IPS DF 6.9 (cell line): ENCODE measurements around the gene SEPTIN14.
"Not testable (repeated sequence)": the region's sequence is repeated elsewhere in the genome, so short reads cannot be mapped to it uniquely, and the experiment has no call there.

Experiments used
- DNase-seq: peaks from one replicate; pipeline ENCODE4 v3.0.0-alpha.2; 2013; ENCODE audit warnings: low read depth, low spot score
- H3K27ac ChIP-seq: one replicate; pipeline ENCODE4 v1.5.1; 2013; ENCODE audit warnings: low read length, control low read depth
- H3K27me3 ChIP-seq: 2 replicates; pipeline ENCODE4 v1.6.1; 2013; ENCODE audit warnings: mild to moderate bottlenecking, low read length; ENCODE audit not compliant: control insufficient read depth, insufficient read depth
- H3K36me3 ChIP-seq: 2 replicates; pipeline ENCODE4 v1.6.1; 2013; ENCODE audit warnings: low read length; ENCODE audit not compliant: control insufficient read depth, insufficient read depth
- H3K4me1 ChIP-seq: 2 replicates; pipeline ENCODE4 v1.6.1; 2013; ENCODE audit warnings: low read length; ENCODE audit not compliant: control insufficient read depth, insufficient read depth
- H3K4me3 ChIP-seq: 2 replicates; pipeline ENCODE4 v1.5.1; 2013; ENCODE audit warnings: mild to moderate bottlenecking, low read length
- H3K9me3 ChIP-seq: 2 replicates; pipeline ENCODE4 v1.6.1; 2013; ENCODE audit warnings: low read length, inconsistent platforms; ENCODE audit not compliant: control insufficient read depth, insufficient read depth
- WGBS: extraction: QIAGEN DNeasy Blood & Tissue Kit; methylation state at CpG from one replicate; pipeline ENCODE4 v1.1.7; 2013; ENCODE audit warnings: mixed read lengths, missing lambda C conversion rate; ENCODE audit not compliant: insufficient read length, insufficient coverage; 5-methylcytosine and 5-hydroxymethylcytosine counted together

The SEPTIN14 gene

DNA sequence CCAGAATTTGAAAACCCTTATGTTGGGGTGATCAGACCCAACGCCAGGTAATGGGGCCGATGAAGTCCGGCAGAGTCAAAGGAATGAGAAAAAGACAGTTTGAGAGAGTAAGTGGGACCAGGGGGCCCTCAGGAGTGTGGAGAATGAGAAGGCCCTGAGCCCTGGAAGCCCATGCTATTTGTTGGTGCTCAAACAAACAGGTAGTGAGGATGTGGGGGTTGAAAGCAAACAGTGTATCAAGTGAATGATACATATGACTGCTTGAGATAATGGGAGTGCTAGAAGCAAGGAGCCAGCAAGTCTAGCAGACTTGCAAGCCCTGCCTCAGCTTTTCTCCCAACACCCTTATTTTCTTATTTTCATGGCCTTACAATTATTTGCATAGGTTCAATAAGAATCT lies 11.2 kb upstream of the SEPTIN14 start:
- no CpG with 5 or more reads among the region's 3 CpGs for WGBS
- Histone ChIP-seq H3K4me1 (no peaks in the 10 kb centered on the region), H3K27me3 (no peaks in the 10 kb centered on the region), H3K36me3 (no peaks in the 10 kb centered on the region), H3K4me3 (no peak overlapping the region), H3K27ac (no peak overlapping the region), H3K9me3 (0 out of 2 replicates have a peak, but pooled peaks cover 2% of the 10 kb centered on the region)
- no peak for DNase-seq

- Histone ChIP-seq H3K27me3 (no peaks in the 10 kb centered on the region), H3K4me3 (no peak overlapping the region), H3K4me1 (no peaks in the 10 kb centered on the region), H3K9me3 (0 out of 2 replicates have a peak, but pooled peaks cover 2% of the 10 kb centered on the region), H3K36me3 (no peaks in the 10 kb centered on the region), H3K27ac (no peak overlapping the region)
- no peak for DNase-seq
- no CpG with 5 or more reads among the region's 8 CpGs for WGBS
These were observed 9.5 kb upstream of the SEPTIN14 start for GRCh38 chr7:55871932-55872485.

GRCh38 chr7:55868989-55869388 lies 6.4 kb upstream of the SEPTIN14 start:
- not testable (repeated sequence) for H3K27me3 ChIP-seq, H3K27ac ChIP-seq, H3K9me3 ChIP-seq, H3K36me3 ChIP-seq, H3K4me3 ChIP-seq, H3K4me1 ChIP-seq, DNase-seq
- no CpG with 5 or more reads among the region's 7 CpGs for WGBS

DNA sequence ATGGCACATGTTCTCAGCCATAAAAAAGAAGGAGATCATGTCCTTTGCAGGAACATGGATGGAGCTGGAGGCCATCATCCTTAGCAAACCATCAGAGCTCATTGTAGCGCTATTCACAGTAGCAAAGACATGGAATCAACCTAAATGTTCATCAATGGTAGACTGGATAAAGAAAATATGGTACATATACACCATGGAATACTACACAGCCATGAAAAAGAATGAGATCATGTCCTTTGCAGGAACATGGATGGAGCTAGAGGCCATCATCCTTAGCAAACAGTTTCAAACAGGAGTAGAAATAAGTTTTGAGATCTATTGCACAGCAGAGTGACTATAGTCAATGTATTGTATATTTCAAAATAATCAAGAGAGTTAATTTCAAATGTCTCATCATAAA lies 17.4 kb downstream of the SEPTIN14 start:
- H3K36me3 ChIP-seq, H3K9me3 ChIP-seq, DNase-seq, H3K27me3 ChIP-seq, H3K4me3 ChIP-seq, H3K4me1 ChIP-seq, H3K27ac ChIP-seq: not testable (repeated sequence)
- WGBS: no CpG with 5 or more reads among the region's 1 CpG

DNA sequence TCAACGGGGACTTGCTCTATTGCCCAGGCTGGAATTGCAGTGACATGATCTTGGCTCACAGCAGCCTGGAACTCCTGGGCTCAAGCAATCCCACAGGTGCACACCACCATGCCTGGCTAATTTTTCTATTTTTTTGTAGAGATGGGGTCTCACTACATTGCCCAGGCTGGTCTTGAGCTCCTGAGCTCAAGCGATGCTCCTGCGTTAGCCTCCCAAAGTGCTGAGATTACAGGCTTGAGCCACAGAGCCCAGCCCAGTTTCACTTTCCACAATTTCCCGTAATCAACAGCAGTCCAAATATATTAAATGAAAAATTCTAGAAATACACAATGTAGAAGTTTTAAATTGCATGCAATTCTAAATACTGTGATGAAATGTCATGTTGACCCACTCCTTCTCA lies 24.0 kb downstream of the SEPTIN14 start:
- WGBS: 100% methylated on average over 1 of the region's 4 CpGs
- no peak overlapping the region for H3K4me3 ChIP-seq

GRCh38 chr7:55827577-55827976 lies 35.0 kb downstream of the SEPTIN14 start:
- WGBS: no CpG with 5 or more reads among the region's 1 CpG
- H3K9me3 ChIP-seq: no peaks in the 10 kb centered on the region; the same call in 1 of the 2 replicates

More for the DNA sequence above, 24.0 kb downstream of the SEPTIN14 start:
- Histone ChIP-seq H3K27ac (no peak overlapping the region), H3K27me3 (no peaks in the 10 kb centered on the region), H3K4me1 (no peaks in the 10 kb centered on the region), H3K9me3 (no peaks in the 10 kb centered on the region; the same call in 1 of the 2 replicates), H3K36me3 (no peaks in the 10 kb centered on the region)
- DNase-seq: no peak

DNA sequence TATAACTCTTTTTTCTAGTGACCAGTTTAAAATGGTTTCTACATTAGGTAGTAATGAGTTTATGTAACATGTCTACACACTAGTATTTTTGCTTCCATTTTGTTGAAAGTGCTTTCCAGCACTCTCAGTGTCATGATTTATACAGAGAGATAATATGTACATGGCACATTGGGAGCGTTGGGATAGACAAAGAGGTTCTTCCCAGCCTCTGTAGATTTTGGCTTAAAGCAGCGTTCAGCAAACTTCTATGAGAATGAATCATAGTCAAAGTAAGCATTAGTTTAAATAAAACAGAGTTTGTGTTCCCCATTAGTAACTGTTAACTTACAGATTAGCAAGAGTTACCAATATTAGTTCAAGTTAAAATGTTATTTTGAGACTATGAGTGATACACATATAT lies 43.9 kb downstream of the SEPTIN14 start:
- no peaks in the 10 kb centered on the region for H3K36me3 ChIP-seq
- no CpG with 5 or more reads among the region's 2 CpGs for WGBS
- H3K9me3 ChIP-seq: peaks cover 3% of the 10 kb centered on the region
- no peak overlapping the region for H3K4me3 ChIP-seq
- H3K27ac ChIP-seq: no peak overlapping the region
- H3K27me3 ChIP-seq: no peaks in the 10 kb centered on the region
- no peak for DNase-seq
- no peaks in the 10 kb centered on the region for H3K4me1 ChIP-seq

More at GRCh38 chr7:55827577-55827976, 35.0 kb downstream of the SEPTIN14 start:
- Histone ChIP-seq H3K27me3 (no peaks in the 10 kb centered on the region), H3K4me3 (no peak overlapping the region), H3K4me1 (no peaks in the 10 kb centered on the region), H3K36me3 (no peaks in the 10 kb centered on the region), H3K27ac (no peak overlapping the region)
- no peak for DNase-seq

GRCh38 chr7:55797260-55797659 lies 65.3 kb downstream of the SEPTIN14 start:
- H3K9me3 ChIP-seq, H3K4me3 ChIP-seq, DNase-seq, H3K4me1 ChIP-seq, H3K27me3 ChIP-seq, H3K27ac ChIP-seq, H3K36me3 ChIP-seq: not testable (repeated sequence)
- WGBS: no CpG with 5 or more reads among the region's 1 CpG

- Histone ChIP-seq H3K4me1 (no peaks in the 10 kb centered on the region), H3K27me3 (no peaks in the 10 kb centered on the region), H3K27ac (no peak overlapping the region), H3K36me3 (no peaks in the 10 kb centered on the region), H3K9me3 (peaks cover 2% of the 10 kb centered on the region; the same call in 1 of the 2 replicates), H3K4me3 (no peak overlapping the region)
- DNase-seq: no peak
- WGBS: no CpG with 5 or more reads among the region's 10 CpGs
These were observed 68.0 kb downstream of the SEPTIN14 start for GRCh38 chr7:55794527-55794926.

- no peaks in the 10 kb centered on the region for H3K27me3 ChIP-seq
- no CpG with 5 or more reads among the region's 5 CpGs for WGBS
- H3K4me1 ChIP-seq: no peaks in the 10 kb centered on the region
- H3K36me3 ChIP-seq: no peaks in the 10 kb centered on the region
- H3K27ac ChIP-seq: no peak overlapping the region
- no peak overlapping the region for H3K4me3 ChIP-seq
- DNase-seq: no peak
- no peaks in the 10 kb centered on the region; the same call in 1 of the 2 replicates for H3K9me3 ChIP-seq
These were observed 70.5 kb downstream of the SEPTIN14 start for GRCh38 chr7:55792048-55792447.

DNA sequence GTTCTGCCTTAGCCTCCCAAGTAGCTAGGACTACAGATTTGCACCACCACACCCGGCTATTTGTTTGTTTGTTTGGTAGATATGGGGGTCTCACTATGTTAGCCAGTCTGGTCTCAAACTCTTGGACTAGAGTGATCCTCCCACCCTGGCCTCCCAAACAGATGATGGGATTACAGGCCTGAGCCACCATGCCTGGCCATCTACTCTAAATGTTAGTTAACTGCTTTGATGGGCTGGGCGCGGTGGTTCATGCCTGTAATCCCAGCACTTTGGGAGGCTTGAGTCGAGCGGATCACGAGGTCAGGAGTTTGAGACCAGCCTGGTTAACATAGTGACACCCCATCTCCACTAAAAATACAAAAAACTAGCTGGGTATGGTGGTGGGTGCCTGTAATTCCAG lies 74.8 kb downstream of the SEPTIN14 start:
- Histone ChIP-seq H3K9me3 (peaks cover 1% of the 10 kb centered on the region), H3K27me3 (no peaks in the 10 kb centered on the region), H3K36me3 (no peaks in the 10 kb centered on the region), H3K4me1 (no peaks in the 10 kb centered on the region), H3K27ac (no peak overlapping the region), H3K4me3 (no peak overlapping the region)
- no CpG with 5 or more reads among the region's 6 CpGs for WGBS
- no peak for DNase-seq
